Measurements from ENCODE around the gene PHOX2B.

Gene PHOX2B

DNA sequence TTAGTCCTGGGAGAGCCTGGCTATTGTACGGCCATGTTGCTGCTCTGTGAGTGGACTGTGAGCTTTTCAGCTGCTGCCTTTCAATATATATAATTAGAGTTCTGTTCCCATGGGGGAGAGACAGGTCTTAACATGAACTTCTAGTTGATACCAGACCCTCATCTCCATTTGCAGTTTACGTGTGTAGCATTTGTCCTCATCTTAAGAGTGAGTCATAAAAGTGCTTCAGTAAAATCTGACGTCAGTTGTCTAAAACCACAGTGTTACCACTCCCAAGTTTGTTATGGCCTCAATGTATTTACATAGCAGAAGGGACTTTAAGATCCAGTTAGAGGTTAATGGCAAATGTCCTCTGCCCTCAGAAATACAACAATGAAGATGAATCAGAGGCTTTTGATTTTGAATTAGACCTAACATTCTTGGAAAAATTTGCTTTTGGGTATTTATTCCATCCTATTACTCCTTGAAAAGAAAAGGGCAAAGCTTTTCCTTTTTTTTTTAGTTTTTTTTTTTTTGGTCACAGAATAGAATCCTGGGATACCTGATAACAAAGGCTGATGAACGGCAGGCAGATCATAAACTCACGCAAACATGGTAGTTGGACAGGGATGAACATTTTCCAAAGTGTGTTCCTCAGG is 38.6 kb downstream of the PHOX2B start:
- DNase-seq = no peak

DNA sequence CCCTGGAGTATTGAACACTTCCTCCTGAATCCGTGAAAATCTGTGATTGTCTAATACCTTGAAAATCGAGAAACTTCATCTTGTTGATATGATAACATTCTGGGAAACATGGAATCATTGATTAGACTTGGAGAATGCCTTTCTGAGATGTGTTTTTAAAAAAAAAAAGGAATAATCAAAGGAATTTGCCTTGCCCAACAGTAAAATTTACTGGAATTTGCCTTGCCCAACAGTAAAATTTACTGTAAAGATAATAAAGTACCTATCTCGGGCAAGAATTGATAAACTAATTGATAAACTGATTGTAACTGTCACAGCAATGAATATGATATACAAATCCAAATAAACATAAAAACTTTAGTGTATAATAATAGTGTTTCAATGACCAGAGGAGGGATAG is 44.7 kb downstream of the PHOX2B start:
- no peak for DNase-seq

DNA sequence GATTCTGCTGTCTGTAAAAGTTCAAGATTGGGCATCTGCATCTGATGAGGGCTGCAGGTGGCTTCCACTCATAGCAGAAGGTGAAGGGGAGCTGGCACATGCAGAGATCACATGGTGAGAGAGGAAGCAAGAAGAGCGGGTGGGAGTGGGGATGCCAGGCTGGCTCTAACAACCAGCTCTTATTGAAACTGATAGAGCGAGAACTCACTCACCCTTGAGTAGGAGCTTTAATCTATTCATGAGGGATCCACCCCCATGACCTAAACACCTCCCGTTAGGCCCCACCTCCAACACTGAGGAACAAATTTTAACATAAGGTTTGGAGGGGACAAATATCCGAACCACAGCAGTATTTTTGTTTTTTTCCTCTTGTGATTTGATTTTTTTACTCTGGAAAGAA is 45.8 kb downstream of the PHOX2B start:
- DNase-seq = no peak

DNA sequence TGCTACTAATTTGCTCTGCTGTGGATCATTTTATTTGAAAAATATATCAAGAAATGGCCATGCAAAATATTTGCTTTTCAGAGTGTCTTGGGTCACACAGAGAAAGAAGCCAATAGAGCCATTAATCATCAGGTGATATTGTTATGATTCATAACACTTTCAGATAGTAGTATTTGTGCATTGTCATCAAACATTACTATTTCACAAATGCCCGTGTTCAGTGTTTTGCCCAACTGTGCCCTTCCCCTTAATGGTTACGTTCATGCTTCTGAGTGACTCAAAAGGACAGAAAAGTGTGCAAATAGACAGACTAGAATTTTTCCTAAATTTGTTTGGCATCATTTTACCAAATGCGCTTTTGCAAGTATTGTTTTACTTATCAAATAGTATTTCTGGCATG is 46.5 kb downstream of the PHOX2B start:
- DNase-seq = no peak

DNA sequence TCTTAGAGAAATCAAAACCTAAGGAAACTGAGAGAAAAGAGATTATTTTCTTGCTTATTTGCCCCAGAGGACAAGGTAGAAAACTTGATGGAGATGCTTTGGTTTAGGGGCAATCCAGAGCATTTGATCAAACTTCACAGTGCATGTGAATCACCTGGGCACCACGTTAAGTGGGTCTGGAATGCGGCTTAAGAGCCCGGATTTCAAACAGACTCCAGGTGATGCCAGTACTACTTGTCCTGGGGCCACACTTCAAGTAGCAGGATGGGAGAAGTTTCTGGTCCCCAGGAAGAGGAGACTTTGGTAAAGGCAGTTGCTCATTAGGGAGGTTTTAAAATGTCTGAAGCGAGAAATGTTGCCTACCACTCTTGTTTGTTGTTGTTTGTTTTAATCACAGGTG is 51.8 kb downstream of the PHOX2B start:
- DNase-seq = no peak

DNA sequence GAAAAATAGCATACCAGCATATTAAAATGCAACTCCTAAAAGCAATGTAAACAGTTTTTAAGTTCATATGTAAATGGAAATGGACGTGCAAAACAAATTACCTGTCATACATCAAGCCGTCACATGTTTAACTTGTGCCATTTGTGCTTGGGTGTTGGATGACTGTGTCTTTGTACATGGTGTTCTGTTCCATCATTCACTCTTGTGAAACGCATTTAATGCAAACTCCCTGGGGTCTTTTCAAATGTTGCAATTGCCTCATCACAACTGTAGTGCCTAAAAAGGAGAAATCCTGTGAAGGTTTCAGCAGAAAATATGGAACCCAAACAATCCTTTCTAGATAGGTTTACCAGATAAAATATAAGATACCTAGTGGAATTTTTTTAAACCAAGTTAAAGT is 52.4 kb downstream of the PHOX2B start:
- no peak for DNase-seq
